Heart left ventricle (tissue), 16 donors: ENCODE measurements around the gene ACOX2. TPM values are rescaled to one million over a fixed set of nuclear protein-coding genes. Genes with fewer than 3 reads are reported as not detected.

Experiments
- ATAC-seq, 4 donors: fragments of 200-7000 bp; cut with Tn5 transposase; one replicate each; pipeline ENCODE4 v1.9.1; 2020 to 2022; ENCODE audit warnings: moderate library complexity in 4 of 4, mild to moderate bottlenecking in 3 of 4, moderate number of reproducible peaks in 1 of 4
- DNase-seq, 5 donors: peaks; one replicate each; pipeline ENCODE4 v3.0.0-alpha.2; 2020
- H3K27ac ChIP-seq, 12 donors: fragments of 200-600 bp; sonication (generic) in 4 of 12; one replicate each; pipeline versions ENCODE4 v1.5.0 to v1.8.0; 2016 to 2022; ENCODE audit warnings: mild to moderate bottlenecking in 2 of 12
- H3K27me3 ChIP-seq, 9 donors: fragments of 200-600 bp; sonication (generic) in 2 of 9; one replicate each; pipeline versions ENCODE4 v1.5.1 to v1.8.0; 2016 to 2022; ENCODE audit warnings: mild to moderate bottlenecking in 3 of 9
- H3K36me3 ChIP-seq, 9 donors: fragments of 200-600 bp; sonication (generic) in 2 of 9; one replicate each; pipeline versions ENCODE4 v1.5.0 to v1.8.0; 2018 to 2022; ENCODE audit warnings: mild to moderate bottlenecking in 2 of 9
- H3K4me1 ChIP-seq, 12 donors: fragments of 200-600 bp; sonication (generic) in 4 of 12; one replicate each; pipeline versions ENCODE4 v1.5.0 to v1.8.0; 2016 to 2022; ENCODE audit warnings: mild to moderate bottlenecking in 3 of 12
- H3K4me3 ChIP-seq, 12 donors: fragments of 200-600 bp; sonication (generic) in 4 of 12; one replicate each; pipeline versions ENCODE4 v1.5.0 to v1.8.0; 2017 to 2022; ENCODE audit warnings: mild to moderate bottlenecking in 9 of 12, moderate library complexity in 4 of 12
- H3K9me3 ChIP-seq, 12 donors: fragments of 200-600 bp; sonication (generic) in 4 of 12; one replicate each; pipeline versions ENCODE4 v1.5.0 to v1.8.0; 2016 to 2022; ENCODE audit warnings: mild to moderate bottlenecking in 1 of 12
- POLR2A ChIP-seq, 2 donors: fragments of 450-650 bp; IDR thresholded peaks; one replicate each; pipeline ENCODE4 v1.6.1; 2017; ENCODE audit warnings: antibody characterized with exemption in 2 of 2, mild to moderate bottlenecking in 2 of 2, moderate library complexity in 2 of 2
- WGBS, 4 donors: extraction: QIAGEN DNeasy Blood & Tissue Kit in 2 of 4; methylation state at CpG; one replicate each; pipeline versions ENCODE4 v1.1.5 to v1.1.7; 2013 to 2018; 5-methylcytosine and 5-hydroxymethylcytosine counted together
- intact Hi-C, 10 donors: fragments of 100-400 bp; cut with DNase I; formaldehyde crosslinking; loops; one replicate each; pipeline versions ENCODE4 v1.11.1 to v1.14.2; 2022
- polyA plus RNA-seq, 2 donors: library from polyadenylated mRNA; stranded (reverse); fragments of 200-250 nt; gene quantifications; one replicate each; pipeline ENCODE4 v1.2.3, GENCODE V29; 2013
- total RNA-seq, 9 donors: library from RNA; depleted of rRNA in 2 of 9; stranded (reverse); fragments of >200 nt in 2 of 9; fragmentation: NEBNext Ultra II Directional in 3 of 9; extraction: Animal tissue kit (Norgen Biotek cat#: 25700) in 3 of 9; gene quantifications; one replicate each; pipeline versions ENCODE4 v1.1.0 to v1.2.4, GENCODE V29; 2016 to 2023
- TF ChIP-seq, protein P1 (sequence below), 12 donors: fragments of 200-600 bp; sonication (generic) in 4 of 12; IDR thresholded peaks; one replicate each; pipeline versions ENCODE4 v1.5.0 to v1.8.0; 2018 to 2022; ENCODE audit warnings: antibody characterized with exemption in 12 of 12, mild to moderate bottlenecking in 5 of 12
- donor health status: ischemic (EF 13 %, LVEDD 7.1; RV severe dilation, severe dysfunction).
- donor health status: healthy with polysubstance abuse.
- donor health status: DM: no; HTN: yes; CAD: no.
- donor health status: DM: no; HTN: no; CAD: no.
- donor health status: ischemic (EF 25% LVEDD 6.9; RV normal size, moderate dysfunction).
- donor health status: ischemic (EF 25% LVEDD 5.7; RV mildly dilated, moderate dysfunction).
- donor health status: healthy.
- donor health status: DM: yes; HTN: yes; CAD: no.
- donor health status: ischemic (EF 35%, LVEDD 5.7; RV mildly dilated, moderate dysfunction).
- donor health status: nonischemic (EF 11% LVEDD 7.7; RV severe dilation, severe dysfunction).
- donor health status: DM: yes; HTN: yes; CAD: no.
- donor health status: PGD.
- donor health status: ischemic (EF 29% LVEDD 5.4; RV normal size, mild dysfunction).
- donor health status: nonischemic (EF 23%, LVEDD 6.1; RV moderate dilation, normal function).

Gene ACOX2
- total and polyA plus RNA-seq, 11 donors: 6.6 to 41.9 (median 31.1) TPM

DNA sequence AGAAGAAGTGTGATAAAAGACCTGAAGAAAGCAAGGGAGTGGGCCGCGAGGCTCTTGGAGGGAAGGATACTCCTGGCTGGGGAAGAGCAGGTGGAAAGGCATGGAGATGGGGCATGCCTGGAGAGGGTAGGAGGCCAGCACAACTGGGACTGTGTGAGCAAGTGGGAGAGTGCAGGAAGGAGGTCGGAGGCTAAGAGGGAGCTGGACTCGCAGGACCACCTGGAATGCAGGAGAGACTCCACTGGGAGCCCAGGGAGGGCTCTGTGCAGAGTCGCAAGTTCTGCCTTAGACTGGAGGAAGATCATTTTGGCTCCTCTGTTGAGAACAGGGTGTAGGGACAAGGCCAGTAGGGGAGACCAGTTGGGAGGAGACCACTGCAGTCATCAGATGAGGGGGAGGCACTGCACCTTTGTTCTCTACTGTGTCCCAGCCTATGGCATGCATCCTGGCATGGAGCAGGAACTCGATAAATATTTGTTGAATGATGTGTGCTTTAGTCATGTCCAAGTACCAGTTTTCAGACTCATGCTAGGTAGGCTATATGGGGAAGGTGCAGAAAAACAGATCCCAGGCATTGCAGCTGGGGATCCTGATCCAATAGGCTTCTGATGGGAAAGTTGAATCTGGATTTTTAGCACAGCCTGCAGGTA is 26.5 kb upstream of the ACOX2 start:
- Histone ChIP-seq H3K4me1 (peaks cover 0 to 12% (median 0%) of the 10 kb centered on the region in 12 donors), H3K27ac (no peak overlapping the region), H3K9me3 (peaks cover 0 to 3% (median 0%) of the 10 kb centered on the region in 12 donors), H3K27me3 (no peaks in the 10 kb centered on the region), H3K4me3 (no peak overlapping the region), H3K36me3 (peaks cover 0 to 52% (median 32%) of the 10 kb centered on the region in 9 donors)
- TF ChIP-seq, protein P1, sequence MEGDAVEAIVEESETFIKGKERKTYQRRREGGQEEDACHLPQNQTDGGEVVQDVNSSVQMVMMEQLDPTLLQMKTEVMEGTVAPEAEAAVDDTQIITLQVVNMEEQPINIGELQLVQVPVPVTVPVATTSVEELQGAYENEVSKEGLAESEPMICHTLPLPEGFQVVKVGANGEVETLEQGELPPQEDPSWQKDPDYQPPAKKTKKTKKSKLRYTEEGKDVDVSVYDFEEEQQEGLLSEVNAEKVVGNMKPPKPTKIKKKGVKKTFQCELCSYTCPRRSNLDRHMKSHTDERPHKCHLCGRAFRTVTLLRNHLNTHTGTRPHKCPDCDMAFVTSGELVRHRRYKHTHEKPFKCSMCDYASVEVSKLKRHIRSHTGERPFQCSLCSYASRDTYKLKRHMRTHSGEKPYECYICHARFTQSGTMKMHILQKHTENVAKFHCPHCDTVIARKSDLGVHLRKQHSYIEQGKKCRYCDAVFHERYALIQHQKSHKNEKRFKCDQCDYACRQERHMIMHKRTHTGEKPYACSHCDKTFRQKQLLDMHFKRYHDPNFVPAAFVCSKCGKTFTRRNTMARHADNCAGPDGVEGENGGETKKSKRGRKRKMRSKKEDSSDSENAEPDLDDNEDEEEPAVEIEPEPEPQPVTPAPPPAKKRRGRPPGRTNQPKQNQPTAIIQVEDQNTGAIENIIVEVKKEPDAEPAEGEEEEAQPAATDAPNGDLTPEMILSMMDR (IDR thresholded peaks at IDR 0.05): no peak
- no peak for ATAC-seq
- WGBS, 4 donors: 80 to 93% (median 90%) methylated on average over 6 of the region's 6 CpGs
- no peak for DNase-seq
- intact Hi-C loops: no loop called here

DNA sequence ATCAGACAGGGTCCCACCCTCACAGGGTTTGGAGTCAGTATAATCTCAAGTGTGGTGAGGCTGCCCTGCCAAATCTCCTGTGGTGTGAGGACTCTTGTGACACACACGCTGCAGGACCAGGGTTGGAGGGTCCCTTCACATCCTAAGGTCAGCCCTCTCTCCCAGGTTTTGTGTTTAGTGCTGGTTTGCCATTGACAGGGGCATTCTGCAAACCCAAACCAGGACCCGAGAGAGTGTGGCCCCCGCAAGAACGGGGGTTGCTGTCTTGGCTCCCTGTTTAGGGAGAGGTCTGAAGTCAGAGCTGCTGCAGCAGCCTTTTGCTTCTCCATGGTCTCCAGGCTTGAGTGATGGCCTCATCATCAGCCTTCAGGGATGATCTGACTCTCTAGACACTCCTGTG is 25.5 kb upstream of the ACOX2 start:
- WGBS, 4 donors: 77 to 100% (median 88%) methylated on average over 3 to 4 of the region's 4 CpGs
- H3K27me3 ChIP-seq: no peaks in the 10 kb centered on the region
- DNase-seq (no peak), ATAC-seq (no peak)
- no peak overlapping the region for H3K27ac ChIP-seq
- intact Hi-C loops: no loop called here
- H3K4me3 ChIP-seq: no peak overlapping the region
- peaks cover 0 to 12% (median 0%) of the 10 kb centered on the region in 12 donors for H3K4me1 ChIP-seq
- TF ChIP-seq, protein P1 (IDR thresholded peaks at IDR 0.05): no peak
- no peak for TF ChIP-seq POLR2A (IDR thresholded peaks at IDR 0.05)
- H3K9me3 ChIP-seq: peaks cover 0 to 3% (median 0%) of the 10 kb centered on the region in 12 donors
- peaks cover 0 to 50% (median 30%) of the 10 kb centered on the region in 9 donors for H3K36me3 ChIP-seq

DNA sequence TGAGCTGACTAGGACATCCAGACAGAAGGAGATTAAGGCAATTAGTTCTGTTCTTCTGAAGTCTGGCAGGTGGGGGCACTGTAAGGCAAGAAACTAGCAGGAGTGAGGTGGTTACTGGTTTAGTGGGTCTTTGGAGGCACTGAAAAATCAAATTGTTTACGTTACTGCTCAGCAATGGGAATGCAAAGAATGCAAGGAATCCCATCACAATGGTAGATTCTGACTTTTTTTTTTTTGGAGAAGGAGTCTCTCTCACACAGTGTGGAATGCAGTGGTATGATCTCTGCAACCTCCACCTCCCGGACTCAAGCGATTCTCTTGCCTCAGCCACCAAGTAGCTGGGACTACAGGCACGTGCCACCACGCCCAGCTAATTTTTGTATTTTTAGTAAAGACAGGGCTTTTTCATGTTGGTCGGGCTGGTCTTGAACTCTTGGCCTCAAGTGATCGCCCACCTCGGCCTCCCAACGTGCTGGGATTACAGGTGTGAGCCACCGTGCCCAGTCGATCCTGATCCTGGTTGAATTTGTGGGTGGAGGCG is 23.9 kb upstream of the ACOX2 start:
- peaks cover 0 to 12% (median 0%) of the 10 kb centered on the region in 12 donors for H3K4me1 ChIP-seq
- DNase-seq (no peak), ATAC-seq (peak in 3 of 4 donors; percentile 38 to 44 (median 40))
- WGBS, 4 donors: 79 to 85% (median 80%) methylated on average over 12 of the region's 12 CpGs
- H3K4me3 ChIP-seq: no peak overlapping the region
- no peaks in the 10 kb centered on the region for H3K27me3 ChIP-seq
- no peak for TF ChIP-seq POLR2A (IDR thresholded peaks at IDR 0.05)
- TF ChIP-seq, protein P1 (IDR thresholded peaks at IDR 0.05): peak in 10 of 12 donors; percentile 7 to 41 (median 22)
- intact Hi-C loops: no loop called here
- peaks cover 0 to 33% (median 15%) of the 10 kb centered on the region in 9 donors for H3K36me3 ChIP-seq
- H3K9me3 ChIP-seq: peaks cover 0 to 3% (median 0%) of the 10 kb centered on the region in 12 donors
- no peak overlapping the region for H3K27ac ChIP-seq

DNA sequence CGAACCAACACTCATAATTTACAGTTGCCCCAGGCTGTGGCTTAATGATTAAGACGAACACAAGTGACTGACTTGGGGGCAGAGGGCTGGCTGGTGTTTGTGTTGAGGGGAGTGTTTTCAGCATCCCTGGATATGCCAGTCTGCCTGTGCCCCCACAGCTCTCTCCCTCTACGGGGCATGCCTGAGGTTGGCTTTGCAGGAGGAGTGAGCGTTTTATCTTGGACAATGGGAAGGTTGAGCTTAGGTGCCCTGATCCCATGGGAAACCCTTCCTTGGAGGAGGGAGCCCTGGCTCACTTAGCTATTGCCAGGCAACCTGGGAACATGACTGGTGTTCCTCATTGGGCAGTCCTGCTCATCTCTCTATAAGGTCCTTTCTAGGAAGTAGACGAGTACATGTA is 22.6 kb upstream of the ACOX2 start:
- H3K4me3 ChIP-seq: no peak overlapping the region
- no peak for ATAC-seq
- peaks cover 0 to 3% (median 0%) of the 10 kb centered on the region in 12 donors for H3K9me3 ChIP-seq
- no peak overlapping the region for H3K27ac ChIP-seq
- no peak for TF ChIP-seq POLR2A (IDR thresholded peaks at IDR 0.05)
- TF ChIP-seq, protein P1 (IDR thresholded peaks at IDR 0.05): no peak
- no peaks in the 10 kb centered on the region for H3K27me3 ChIP-seq
- 90 to 98% (median 95%) methylated on average over 5 of the region's 5 CpGs for WGBS, 4 donors
- intact Hi-C loops: no loop called here
- peaks cover 0 to 3% (median 0%) of the 10 kb centered on the region in 12 donors for H3K4me1 ChIP-seq
- no peak for DNase-seq
- H3K36me3 ChIP-seq: peaks cover 0 to 22% (median 9%) of the 10 kb centered on the region in 9 donors
